GM18517 (cell line): ENCODE measurements around the gene SUDS3.

Experiments
- ATAC-seq: cut with Tn5 transposase; IDR thresholded peaks from one replicate; pipeline ENCODE4 v1.9.1; 2021; ENCODE audit warnings: mild to moderate bottlenecking, moderate library complexity; ENCODE audit not compliant: unreplicated experiment

The SUDS3 gene

DNA sequence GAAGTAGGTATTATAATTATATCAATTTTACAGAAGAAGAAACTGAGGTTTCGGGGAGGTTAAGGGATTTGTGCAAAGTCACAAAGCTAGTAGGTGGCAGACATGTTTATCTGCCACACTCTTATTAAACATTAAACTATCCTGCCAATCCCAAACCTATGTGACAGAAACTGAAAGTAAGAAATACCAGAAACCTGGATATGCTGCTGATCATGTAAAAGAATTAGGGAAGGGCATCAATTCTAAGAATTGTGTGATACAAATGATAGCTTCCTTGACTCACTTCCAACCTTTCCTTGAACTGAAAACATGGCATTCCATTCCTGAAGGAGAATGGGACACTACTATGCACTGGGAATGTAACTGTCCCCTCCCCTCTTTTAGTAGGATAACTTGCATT is 20.5 kb upstream of the SUDS3 start:
- ATAC-seq, result no peak

DNA sequence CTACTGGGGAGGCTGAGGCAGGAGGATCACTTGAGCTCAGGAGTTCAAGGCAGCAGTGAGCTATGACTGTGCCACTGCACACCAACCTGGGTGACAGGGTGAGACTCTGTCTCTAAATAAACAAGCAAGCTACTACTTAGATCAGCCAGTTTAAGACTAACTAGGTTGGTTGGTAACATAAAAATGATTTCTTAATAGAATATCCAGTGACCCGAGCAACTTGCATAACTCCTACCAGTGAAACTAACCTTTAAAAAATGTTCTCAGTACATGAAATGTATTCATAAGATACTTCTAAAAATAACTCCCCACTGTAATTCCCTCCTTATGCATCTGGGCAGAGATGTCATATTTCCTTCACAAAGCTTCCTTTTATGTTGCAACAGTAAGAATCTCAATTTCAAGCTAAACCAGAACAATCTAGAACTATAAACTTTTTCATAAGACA is 19.5 kb upstream of the SUDS3 start:
- peak; percentile 12 for ATAC-seq

GRCh38 chr12:118357257-118358007 is 18.9 kb upstream of the SUDS3 start:
- ATAC-seq, result peak; percentile 60

GRCh38 chr12:118358008-118358359 is 18.4 kb upstream of the SUDS3 start:
- no peak for ATAC-seq

- ATAC-seq, result no peak
These were observed 17.5 kb upstream of the SUDS3 start for GRCh38 chr12:118358612-118359540.

- ATAC-seq, result no peak
These were observed 16.8 kb upstream of the SUDS3 start for GRCh38 chr12:118359541-118359915.

DNA sequence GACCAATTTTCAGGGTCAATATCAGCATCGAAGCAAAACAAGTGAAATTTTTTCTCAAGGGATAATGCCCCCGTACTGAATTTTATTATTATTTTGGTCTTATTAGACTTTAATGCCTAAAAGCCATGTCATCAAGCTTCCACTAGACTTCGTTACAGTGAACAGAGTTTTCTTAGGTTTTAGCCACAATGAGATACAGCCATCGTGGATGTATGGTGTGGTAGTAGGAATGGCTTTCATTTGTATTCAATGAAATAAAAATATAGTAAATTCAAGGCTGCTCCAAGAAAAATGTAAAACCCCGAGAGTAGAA is 15.3 kb upstream of the SUDS3 start:
- no peak for ATAC-seq

DNA sequence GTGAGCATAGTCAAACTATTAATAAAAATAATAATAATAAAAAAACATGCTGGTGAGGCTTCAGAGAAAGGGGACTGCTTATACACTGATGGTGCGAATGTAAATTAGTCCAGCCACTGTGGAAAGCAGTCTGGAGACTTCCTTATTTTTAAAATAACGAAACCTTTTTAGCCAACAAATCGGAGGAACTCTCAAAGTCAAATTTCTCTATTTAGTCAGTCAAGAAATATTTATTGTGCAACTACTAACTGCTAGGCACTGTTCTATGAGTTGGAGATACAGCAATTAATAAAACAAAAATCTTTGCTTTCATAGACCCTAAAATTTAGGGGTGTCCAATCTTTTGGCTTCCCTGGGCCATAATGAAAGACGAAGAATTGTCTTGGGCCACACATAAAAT is 14.5 kb upstream of the SUDS3 start:
- ATAC-seq, result no peak

- no peak for ATAC-seq
These were observed 7.5 kb upstream of the SUDS3 start for GRCh38 chr12:118368821-118369220.

- no peak for ATAC-seq
These were observed 5.8 kb upstream of the SUDS3 start for GRCh38 chr12:118370601-118371000.

GRCh38 chr12:118371321-118372282 is 4.8 kb upstream of the SUDS3 start:
- no peak for ATAC-seq

GRCh38 chr12:118372541-118373495 is 3.5 kb upstream of the SUDS3 start, which contains the start of gene TAOK3:
Gene TAOK3, minus strand, starts transcription at chr12:118372907. Its CDS starts 117,340 bp downstream, at chr12:118255567.
- peak; percentile 74 for ATAC-seq

- no peak for ATAC-seq
These were observed 2.7 kb upstream of the SUDS3 start for GRCh38 chr12:118373616-118374015.

DNA sequence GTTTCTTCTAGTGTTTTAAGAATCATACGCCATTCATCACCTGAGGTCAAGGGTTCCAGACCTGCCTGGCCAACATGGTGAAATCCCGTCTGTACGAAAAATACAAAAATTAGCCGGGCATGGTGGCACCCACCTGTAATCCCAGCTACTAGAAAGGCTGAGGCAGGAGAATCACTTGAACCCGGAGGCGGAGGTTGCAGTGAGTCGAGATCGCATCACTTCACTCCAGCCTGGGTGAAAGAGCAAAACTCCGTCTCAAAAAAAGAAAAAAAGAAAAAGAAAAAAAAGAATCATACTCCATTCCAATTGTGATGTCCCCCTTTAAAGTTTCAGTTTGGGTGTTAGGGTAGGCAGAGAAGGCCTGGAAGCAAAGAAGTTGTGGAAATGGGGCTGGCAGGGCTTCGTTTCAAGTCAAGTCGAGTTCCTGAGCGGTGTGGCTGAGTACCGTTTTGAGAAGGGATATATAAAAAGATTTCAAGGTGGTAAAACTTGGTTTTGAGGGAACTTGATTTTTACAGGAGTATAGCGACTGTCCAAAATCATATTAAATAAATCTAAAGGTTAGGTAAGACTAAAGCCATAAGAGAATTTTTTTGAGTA is 2.1 kb upstream of the SUDS3 start:
- ATAC-seq, result no peak

DNA sequence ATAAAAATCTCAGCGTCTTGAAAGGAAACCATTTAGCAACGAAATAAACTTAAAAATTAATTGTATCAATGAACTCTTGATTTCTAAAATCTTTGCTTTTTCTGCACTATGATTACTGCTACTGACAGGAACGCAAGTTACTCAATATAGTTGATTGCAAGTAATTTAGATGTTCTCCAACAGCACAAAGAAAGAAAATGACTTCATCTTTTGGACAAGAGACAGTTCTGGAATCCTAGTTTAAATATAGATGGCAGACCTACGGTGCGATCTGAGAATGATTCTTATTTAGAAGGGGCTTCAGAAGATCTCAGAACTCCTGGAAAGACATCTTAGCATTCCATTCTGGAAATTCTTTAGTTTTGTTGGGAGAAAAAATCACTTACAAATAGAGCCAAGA is 1.4 kb upstream of the SUDS3 start:
- no peak for ATAC-seq

DNA sequence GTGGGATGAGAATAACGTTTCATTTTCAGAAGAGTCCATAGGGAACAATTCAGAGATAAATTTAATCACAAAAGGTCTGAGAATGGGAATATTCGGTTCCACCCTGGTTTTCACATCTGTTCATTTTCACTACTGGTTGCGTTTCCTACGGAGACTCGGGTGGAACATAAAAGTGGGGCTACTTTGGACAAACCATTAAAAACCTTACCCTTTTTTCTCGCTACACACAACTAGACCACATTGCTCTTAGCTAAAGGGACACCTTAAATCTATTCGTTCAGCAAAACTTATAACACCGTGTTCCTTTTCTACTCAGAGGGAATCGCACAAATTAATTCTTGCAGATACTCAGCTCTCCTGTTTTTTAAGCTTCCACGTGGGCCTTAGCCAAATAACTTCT is 1.0 kb upstream of the SUDS3 start:
- ATAC-seq, result no peak

DNA sequence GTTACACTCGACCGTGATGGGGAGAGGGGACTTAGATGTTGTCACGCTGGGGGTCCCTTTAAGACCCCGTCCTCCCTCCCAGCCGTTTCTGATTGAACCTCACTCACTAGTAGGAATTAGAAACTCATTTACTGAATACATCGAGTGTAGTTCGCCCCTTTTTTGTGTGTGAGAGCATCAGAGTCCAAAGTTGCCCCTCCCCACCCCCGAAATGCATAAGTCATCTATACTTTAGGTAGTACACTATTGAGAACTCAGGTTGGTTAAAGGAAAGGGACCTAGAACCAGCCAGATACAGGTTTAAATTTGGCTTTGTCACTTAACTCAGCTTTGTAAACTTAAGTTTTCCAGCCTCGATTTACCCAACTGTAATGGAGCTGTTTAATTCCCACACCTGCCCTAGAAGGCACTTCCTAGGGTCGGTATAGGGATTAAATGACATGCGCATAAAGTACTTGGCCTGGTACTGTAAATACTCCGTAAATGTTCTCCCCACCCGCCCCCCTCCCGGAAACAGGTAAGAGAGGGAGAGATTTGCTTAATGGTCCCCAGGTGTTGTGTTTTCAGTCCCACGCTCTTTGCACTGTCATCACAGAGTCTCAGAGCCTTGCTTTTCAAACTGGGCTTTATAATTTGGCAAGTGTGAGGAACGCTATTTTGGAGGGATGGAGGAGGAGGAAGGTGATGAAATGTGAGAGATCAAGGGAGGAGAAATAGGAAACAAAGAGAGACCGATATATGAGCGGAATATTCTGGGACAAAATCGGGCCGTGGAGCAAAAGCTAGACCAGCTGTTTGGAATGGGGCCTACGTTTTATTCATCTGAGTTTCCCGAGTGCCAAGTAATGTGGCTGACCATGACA is 897 bp downstream of the SUDS3 start:
- ATAC-seq, result no peak

- ATAC-seq, result no peak
These were observed 1.6 kb downstream of the SUDS3 start for GRCh38 chr12:118377884-118378470.
